ENCODE measurements around the gene AGMO.
A peak's percentile ranks its signal among the peaks of the same experiment; 100 is the strongest.
"Not testable (repeated sequence)": the region's sequence is repeated elsewhere in the genome, so short reads cannot be mapped to it uniquely, and the experiment has no call there.

The AGMO gene

DNA sequence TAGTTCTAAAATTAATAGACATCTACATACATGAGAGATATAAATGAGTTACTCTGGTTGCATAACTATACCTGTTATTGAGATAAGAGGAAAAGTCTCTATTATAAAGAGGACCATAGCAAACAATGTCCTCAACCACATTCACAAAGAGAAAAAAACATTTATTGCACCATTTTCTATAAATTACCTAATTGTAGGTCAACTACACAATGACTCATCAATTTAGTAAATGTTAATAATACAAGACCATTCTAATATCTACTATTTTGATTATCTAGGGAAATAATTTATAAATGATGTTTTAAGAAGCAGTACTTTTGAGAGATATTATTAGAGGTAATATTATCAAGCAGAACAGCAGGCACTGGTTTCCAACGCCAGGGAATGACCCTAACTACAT is 246.1 kb downstream of the AGMO start:
- DNase-seq (ENCODE audit: low read depth), result no peak

DNA sequence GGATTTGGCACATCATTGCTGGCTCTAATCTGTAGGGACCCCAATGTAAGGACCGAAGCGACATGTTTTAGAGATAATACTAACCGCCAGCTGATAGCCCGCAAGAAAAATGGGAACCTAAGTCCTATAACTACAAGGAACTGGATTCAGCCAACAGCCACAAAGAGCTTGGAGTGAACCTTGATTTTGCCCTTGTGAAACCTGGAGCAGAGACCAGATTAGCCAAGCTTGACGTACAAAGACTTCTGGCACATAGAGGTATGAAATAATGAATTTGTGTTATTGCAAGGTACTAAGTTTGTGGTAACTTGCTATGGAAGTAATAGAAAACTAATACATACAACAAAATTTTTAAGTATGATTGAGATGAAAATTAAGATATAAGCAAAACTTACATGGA is 246.9 kb downstream of the AGMO start:
- no peak for DNase-seq (ENCODE audit: low read depth)

- DNase-seq (ENCODE audit: low read depth), result no peak
Measured at GRCh38 chr7:15313361-15313760, 248.5 kb downstream of the AGMO start.

DNA sequence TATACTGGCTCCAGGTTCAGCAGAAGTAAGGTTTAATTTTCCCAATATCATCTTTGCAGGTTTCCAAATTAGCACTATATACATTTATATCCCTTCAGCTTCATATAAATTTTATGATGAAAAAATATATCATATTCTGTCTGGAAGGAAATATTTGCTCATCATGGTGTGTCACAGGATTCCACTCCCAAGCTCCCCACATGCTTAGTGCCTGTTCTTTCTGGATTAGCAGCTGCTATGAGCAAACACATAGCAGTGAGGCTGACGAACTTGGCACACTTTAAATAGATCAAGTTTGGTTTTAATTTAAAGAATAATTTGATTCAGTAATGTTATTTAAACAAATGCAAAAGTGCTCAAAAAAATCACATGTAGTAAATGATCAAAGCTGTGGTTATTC is 251.9 kb downstream of the AGMO start:
- peak; percentile 15 for DNase-seq (ENCODE audit: low read depth)

- DNase-seq (ENCODE audit: low read depth), result no peak
Measured at GRCh38 chr7:15308821-15309220, 253.0 kb downstream of the AGMO start.

GRCh38 chr7:15306296-15306695 is 255.5 kb downstream of the AGMO start:
- no peak for DNase-seq (ENCODE audit: low read depth)

GRCh38 chr7:15305002-15305600 is 256.7 kb downstream of the AGMO start:
- DNase-seq (ENCODE audit: low read depth), result no peak

GRCh38 chr7:15303357-15303756 is 258.5 kb downstream of the AGMO start:
- no peak for DNase-seq (ENCODE audit: low read depth)

DNA sequence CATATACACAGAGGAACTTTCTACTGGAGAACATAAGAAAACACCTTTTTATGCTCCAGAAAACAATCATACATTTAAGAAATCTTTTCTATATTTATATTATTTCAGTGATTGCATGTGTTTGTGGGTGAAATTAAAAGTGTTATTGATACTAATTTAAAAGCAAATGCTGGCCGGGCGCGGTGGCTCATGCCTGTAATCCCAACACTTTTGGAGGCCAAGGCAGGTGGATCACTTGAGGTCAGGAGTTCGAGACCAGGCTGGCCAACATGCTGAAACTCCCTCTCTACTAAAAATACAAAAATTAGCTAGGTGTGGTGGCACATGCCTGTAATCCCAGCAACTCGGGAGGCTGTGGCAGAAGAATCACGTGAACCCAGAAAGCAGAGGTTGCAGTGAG is 260.8 kb downstream of the AGMO start:
- not testable (repeated sequence) for DNase-seq (ENCODE audit: low read depth)

GRCh38 chr7:15292138-15292537 is 269.7 kb downstream of the AGMO start:
- DNase-seq (ENCODE audit: low read depth), result no peak

DNA sequence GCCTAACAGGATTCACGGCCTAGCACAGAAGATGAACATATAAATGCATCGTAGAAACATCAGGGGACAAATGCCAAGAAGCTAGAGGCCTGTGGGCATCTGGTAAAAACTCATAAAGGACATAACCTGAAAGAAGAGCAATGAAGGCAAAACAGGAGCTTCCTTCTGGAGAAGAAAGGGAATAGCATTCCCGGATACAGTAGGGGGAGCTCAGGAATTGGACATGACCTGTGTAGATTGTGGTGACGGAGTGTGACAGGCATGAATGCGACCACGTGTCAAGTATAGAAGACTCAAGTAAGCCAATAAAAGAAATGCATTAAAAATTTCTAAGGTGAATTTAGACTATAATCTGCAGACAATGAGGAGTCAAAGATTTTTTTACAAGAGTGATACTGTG is 270.1 kb downstream of the AGMO start:
- DNase-seq (ENCODE audit: low read depth), result no peak

GRCh38 chr7:15288741-15289140 is 273.1 kb downstream of the AGMO start:
- no peak for DNase-seq (ENCODE audit: low read depth)

- no peak for DNase-seq (ENCODE audit: low read depth)
Measured at GRCh38 chr7:15284396-15284795, 277.4 kb downstream of the AGMO start.

DNA sequence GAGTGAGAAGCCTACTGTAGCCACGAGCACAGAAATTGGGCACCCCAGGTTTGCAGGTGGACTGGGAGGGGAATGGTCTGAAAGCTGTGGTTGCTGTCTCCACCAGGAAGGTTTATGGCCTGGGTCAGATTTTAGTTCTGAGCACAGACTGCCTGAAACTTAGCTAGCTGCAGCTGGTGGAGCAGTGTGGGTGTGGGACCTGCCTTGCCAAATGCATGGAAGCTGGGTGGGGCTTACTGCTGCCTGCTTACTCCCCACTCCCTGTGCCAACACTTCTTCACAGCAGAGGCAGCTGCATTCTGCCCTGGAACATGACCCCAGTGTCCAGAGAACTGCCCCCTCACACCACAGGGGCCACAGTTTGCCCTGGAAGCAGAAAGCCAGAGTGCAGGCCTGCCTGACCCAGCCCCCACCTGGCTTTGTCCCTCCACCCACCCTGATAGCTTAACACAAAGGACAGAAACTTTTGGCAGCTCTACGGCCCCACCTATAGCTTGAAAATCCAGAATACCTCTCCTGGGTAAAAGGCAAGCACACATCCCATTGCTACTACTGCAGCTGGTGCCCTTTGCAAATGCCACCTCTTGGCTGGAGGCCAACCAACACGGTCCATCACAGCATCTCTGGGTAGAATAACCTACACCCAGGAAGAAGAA is 281.6 kb downstream of the AGMO start:
- no peak for DNase-seq (ENCODE audit: low read depth)

GRCh38 chr7:15279640-15280039 is 282.2 kb downstream of the AGMO start:
- DNase-seq (ENCODE audit: low read depth), result no peak

GRCh38 chr7:15257689-15258088 is 304.1 kb downstream of the AGMO start:
- DNase-seq (ENCODE audit: low read depth), result no peak

- no peak for DNase-seq (ENCODE audit: low read depth)
Measured at GRCh38 chr7:15252181-15252580, 309.6 kb downstream of the AGMO start.

DNA sequence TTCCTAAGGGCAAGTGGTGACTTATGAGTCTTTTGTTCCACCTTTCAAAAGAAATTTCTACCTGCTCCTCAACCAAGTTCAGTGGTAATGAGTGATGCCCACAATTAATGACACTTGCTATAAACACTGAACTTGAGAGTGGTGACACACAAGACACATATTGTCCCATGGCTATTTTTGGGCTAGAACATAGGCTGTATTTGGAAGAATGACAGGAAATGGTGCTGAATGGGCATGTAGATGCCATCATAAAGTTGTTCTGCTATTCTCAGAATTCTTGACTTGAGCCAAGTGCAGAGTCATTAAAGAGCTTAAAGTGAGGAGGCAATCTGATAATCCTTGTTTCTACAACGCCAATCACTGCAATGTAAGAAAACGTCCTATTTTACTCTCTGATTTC is 313.3 kb downstream of the AGMO start:
- DNase-seq (ENCODE audit: low read depth), result no peak

- no peak for DNase-seq (ENCODE audit: low read depth)
Measured at GRCh38 chr7:15245831-15246230, 316.0 kb downstream of the AGMO start.

DNA sequence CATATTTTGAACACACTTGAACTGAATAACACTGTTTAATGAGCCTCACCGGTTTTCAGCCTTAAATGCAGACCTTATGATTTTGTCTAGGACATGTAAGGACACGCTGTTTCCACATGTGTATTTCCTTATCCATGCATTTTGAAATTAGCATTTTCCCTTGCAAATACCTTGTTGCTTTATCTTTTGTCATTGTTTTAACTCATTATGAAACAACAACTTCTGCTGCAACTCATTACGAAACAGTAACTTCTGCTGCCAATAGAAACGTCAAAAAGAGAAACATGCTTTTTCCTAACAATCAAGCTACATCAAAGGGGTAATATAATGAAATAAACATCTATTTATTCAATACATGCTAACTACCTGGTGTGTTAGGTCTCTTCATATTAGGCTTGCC is 322.0 kb downstream of the AGMO start:
- no peak for DNase-seq (ENCODE audit: low read depth)

DNA sequence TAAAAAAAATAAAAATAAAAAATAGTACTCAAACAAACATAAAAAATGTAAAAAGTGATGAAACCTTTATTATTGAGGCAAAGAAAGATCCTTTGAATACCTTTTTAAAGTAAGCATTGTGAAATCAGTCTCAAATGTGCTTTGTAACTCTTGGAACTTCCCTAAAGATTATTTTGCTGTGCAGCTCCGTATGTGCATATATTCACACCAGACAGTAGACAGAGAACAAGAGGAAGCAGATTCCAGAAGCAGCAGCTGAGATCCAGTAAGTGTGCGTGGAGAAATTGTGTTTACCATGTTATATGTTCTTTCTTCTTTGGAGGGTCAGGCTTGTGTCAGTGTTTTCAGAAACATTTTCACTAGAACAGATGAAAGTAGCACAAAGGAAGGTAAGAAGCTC is 324.9 kb downstream of the AGMO start:
- no peak for DNase-seq (ENCODE audit: low read depth)

DNA sequence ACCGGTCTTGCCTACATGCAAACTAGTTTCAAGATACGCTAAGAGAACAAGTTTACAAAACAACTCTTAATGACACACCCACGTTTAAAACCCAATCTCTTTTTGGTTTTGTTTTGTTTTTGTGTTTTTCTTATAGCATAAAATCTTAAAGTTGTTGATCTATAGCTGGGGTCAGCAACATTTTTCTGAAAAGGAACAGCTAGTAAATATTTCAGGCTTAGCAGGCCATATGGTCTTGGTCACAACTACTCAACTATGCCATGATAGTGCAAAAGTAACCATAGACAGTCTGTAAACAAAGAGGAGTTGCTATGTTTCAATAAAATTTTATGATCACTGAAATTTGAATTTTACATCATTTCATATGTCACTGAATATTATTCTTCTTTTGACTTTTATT is 327.4 kb downstream of the AGMO start:
- DNase-seq (ENCODE audit: low read depth), result no peak

GRCh38 chr7:15228831-15229230 is 333.0 kb downstream of the AGMO start:
- no peak for DNase-seq (ENCODE audit: low read depth)

GRCh38 chr7:15225981-15226380 is 335.8 kb downstream of the AGMO start:
- DNase-seq (ENCODE audit: low read depth), result no peak
